HG03432 (cell line): Measurements from ENCODE around the gene MS4A4E.
"Not testable (repeated sequence)": the region's sequence is repeated elsewhere in the genome, so short reads cannot be mapped to it uniquely, and the experiment has no call there.

Experiments used
- ATAC-seq: cut with Tn5 transposase; IDR thresholded peaks from one replicate; pipeline ENCODE4 v1.9.1; 2021; ENCODE audit warnings: mild to moderate bottlenecking, moderate library complexity; ENCODE audit not compliant: unreplicated experiment

MS4A4E gene

DNA sequence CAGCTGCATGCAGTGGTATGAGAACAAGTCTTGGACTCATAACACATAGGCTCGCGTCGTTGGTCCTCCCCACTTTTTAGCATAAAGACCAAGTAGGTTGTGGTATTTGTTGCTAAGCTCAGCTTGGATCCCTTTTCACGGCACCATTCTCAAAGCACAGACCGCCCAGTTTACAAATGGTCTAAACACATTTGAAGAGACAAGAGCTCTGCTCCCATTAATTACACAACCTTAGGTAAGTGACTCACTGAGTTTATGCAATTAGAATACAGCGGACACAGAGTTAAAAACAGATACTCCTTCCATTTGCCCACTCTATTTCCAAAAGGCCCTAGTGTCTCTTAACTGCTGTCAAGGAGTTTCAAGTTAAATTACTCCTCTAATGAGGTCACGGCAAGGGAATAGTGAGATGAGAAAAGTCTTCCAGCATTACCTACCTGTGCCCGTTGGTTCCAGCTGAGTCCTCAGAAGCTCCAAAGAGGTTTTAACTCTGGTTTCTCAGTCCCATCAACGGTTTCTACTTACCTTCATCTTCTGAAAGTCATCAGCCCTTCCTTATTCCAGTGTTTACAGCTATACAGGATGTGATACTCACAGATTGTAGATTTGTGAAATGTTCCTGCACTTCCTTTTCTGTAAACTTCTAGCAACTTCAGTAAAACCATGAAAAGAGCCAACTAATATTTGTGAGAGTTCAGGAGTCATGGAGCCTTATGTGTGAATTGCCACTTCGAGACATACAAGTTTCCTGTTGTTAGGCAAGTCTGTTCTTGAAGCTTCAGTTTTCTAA is 60.2 kb downstream of the MS4A4E start, which contains the start of gene MS4A6A:
Gene MS4A6A, minus strand, starts transcription at position 543 of the 790 bp plus-strand sequence. CDS start 1,356 bp downstream, outside the sequence.
- ATAC-seq: no peak

DNA sequence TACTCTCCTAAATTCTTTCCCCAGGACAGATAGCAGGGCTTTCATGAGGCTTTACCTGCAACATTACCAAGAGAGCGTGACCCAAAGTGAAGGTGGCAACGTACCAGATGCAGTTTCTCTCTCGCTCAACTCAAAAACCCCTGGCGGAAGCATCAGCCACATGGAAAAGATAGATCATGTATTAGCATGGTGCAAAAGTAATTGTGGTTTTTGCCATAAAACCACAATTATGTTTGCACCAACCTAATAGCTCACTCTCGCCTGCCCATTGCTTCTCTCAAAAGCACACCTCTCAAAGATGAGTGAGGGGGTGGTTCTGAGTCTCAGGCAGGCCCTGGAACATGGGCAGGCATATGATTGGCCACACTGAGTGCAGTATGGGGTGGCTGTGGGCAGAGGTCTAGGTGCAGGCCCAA is 67.1 kb downstream of the MS4A4E start:
- peak; percentile 69 for ATAC-seq

DNA sequence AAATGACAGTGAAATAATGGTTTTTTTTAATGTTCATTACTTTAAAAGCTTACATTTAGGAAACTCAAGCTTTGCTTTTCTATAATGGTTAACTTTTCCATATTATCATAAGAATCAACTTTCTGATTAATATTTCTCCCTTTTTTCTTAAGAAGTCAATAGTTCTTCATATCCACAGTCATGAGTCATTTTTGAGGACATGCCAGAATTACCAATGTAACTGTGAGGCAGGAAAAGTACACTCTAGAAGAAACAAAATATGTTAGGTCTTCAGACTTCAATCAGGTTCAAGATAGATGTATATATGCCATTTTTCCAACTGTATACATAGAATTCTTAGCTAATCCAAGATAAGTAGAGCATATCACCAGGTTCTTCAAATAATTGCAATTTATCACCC is 70.9 kb downstream of the MS4A4E start:
- no peak for ATAC-seq

DNA sequence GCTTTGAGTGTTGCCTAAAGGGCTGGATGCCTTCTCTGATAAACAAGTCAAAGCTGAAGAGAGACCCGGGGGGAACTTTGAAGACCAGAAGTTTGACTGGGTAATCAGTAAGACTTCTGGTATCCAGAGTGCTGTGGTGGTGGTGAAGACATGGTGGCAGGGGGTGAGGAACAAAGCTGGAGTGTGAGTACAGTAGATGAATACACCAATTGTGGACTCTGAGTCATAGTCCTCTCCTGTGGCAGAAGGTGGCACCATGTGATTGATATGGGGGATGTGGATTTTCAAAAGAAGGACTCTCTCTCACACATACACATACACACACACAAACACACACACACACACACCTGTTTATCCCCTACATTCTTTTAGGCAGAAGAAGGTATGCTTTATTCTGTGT is 72.4 kb downstream of the MS4A4E start:
- no peak for ATAC-seq

DNA sequence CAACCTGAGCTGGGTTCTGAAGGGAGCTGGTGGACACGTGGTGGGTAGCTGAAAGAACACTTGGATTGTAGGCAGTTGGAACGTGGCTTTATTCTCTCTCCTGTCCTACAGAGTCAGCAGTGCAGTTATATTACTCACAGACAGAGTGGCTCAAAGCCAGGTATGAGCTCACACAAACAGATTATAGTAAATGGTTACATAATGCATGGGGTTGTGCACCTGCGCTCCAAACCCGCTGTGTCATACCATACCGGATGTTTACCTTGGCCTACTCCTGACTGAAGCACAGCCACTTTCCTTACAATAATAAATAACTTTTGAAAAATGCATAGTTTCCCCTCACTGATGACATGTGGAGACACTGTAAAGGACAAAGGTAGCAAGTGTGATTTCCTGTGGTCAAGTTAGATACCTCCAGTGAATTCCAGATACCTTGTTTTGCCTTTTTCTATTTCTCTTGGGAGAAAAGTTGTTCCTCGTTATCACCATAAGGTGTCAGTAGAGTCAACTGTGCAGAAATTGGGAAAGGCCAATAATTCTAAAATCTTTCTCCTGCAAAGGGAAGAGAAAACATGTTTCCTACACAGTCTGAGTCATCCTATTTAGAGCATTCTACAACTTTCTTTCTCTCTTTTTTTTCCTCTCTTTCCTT is 73.5 kb downstream of the MS4A4E start:
- ATAC-seq: no peak

DNA sequence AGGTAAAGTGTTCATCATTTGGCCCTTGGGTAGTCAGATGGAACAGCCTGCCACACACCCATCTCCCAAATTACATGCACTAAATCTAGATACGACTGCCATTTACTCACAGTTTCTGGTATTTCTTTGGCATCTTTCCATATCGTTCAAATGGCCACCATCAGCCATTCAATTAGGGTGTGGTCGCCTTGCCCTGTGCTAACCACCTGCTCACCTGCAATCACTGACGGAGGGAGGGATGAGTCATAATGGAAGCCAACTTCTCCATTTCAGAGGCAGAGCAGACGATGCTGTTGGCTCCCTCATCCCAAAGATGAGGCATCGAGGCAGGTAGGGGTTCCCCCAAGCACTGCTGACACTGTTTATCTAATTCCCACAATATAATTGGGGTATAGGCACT is 74.6 kb downstream of the MS4A4E start:
- no peak for ATAC-seq

DNA sequence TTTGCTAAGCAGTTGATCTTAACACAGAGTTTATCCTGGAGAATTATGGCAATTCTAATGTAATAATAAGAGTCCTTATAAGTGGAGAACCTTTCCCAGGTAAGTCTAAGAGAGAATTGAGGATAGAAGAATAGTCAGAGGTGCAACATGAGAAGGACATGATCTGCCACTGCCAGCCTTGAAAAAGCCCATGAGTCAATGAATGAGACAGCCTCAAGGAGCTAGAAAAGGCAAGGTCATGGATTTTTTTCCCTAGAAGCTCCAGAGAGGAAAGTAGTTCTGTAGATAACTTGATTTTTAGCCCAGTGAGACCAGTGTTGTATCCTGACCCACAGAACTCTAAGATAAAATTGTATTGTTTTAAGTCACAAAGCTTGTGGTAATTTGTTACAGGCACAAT is 77.0 kb downstream of the MS4A4E start:
- no peak for ATAC-seq

DNA sequence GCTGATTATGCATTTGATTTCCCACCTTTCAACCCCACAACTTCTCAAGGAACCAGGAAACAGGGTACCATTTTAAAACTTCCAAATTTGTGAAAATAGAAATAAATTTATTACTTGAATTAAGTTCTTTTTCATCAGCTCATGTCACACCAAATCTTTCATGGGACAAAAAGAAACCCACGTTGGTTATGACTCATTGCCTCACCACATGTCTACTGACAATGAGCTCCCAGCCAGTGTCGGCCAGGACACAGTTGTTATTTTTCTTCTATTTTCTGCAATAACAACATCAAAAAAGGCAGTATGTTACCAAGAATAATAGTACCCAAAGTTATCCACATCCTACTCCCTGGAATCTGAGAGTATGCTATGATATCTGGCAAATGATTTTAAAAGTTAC is 77.4 kb downstream of the MS4A4E start:
- ATAC-seq: no peak

DNA sequence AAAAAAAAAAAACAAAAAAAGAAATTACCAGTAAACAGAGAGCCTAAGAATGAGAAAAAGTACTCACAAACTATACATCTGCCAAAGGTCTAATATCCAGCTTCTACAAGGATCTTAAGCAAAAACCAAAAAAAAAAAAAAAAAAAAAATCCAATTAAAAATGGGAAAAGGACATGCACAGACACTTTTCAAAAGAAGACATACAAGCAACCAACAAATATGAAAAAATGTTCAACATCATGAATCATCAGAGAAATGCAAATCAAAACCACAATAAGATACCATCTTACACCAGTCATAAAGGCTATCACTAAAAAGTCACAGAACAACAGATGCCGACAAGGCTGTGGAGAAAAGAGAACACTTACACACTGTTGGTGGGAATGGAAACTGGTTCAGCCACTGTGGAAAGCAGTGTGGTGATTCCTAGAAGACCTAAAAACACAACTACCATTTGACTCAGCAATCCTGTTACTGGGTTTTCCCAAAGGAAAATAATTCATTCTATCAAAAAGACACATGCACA is 78.3 kb downstream of the MS4A4E start:
- ATAC-seq: no peak

DNA sequence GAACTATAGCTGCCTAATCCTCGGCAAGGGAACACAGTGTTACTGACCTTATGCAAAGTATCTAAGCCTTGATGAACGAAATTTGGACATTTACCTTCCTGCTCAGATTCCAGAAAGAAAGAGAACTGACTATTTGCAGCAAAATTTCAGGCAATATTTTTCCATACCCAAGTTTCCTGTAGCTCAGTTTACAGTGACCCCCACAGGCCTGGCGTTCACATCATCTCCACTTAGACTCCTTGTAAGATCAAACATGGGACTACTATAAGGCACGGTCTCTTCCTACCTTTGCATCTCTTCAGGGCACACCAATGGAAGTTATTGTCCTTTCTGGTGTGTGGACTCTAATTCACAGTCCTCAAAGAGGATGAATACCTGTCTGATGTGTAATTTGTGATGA is 81.2 kb downstream of the MS4A4E start:
- ATAC-seq: no peak

DNA sequence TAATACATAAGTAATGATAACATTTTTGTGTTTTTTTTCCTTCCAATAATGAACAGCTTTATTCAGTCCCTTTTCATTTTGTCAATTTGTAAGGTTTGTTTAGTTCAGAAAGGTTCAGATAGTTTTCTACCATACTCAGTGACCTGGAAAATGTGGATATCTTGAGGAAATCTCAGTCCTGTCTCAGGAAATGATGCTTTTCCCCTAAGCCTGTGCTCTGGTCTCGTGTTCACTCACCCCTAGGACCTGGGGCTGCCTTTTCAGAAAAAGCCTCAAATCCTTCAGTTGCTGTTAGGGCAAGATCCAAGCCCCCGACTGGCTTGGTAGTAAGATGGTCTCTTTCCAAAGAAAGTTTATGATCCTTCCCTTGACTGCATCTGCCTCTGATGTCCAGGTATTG is 81.8 kb downstream of the MS4A4E start:
- no peak for ATAC-seq

DNA sequence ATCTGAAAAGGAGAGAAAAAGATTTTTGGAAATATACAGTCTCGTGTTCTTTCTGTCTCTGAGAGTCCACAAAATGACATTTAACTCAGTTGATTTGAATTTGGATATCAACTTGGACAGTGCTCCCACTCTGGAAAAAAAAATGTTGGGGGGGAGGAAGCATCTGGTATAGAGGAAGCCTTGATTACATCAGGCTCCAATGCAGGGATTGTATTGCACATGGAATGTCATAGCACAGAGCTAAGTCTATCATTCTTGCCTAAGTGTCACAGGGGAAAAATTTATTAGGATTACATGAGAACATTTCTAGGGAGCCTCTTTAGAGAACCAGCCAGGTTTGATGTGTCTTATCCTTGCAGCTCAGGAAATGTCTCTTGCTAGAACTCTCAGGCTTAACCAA is 83.1 kb downstream of the MS4A4E start:
- no peak for ATAC-seq

DNA sequence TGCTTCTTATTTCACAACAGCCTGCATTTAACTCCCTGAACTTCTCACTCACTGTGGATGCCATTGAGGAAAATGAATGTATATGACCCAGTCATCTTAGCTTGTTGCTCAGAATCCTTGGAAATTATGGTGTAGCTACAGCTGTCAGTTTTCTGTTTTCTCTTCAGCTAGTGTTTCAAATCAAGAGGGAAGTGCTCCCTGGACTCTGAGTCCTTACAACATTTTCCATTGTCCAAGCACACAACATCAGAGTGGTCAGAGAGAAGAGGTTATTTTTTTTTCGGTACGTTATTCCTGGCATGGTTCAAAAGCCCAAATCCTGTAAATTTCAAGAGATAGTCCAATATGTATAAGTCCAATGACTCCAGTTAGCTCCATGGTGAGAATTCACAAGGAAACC is 83.7 kb downstream of the MS4A4E start:
- no peak for ATAC-seq

DNA sequence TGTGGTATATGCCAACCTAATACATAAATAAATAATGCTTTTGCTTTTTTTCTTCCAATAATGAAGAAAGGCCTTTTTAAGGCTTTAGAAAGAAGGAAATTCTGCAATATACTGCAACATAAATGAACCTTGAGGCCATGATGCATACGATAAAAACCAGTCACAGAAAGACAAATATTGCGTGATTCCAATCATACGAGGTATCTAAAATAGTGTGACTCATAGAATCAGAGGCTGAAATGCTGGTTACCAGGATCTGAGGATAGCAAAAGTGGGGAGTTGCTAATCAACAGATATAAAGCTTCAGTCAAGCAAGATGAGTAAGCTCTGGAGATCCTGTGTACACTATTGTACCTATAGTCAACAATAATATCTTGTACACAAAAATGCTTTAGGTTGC is 84.3 kb downstream of the MS4A4E start:
- ATAC-seq: no peak

DNA sequence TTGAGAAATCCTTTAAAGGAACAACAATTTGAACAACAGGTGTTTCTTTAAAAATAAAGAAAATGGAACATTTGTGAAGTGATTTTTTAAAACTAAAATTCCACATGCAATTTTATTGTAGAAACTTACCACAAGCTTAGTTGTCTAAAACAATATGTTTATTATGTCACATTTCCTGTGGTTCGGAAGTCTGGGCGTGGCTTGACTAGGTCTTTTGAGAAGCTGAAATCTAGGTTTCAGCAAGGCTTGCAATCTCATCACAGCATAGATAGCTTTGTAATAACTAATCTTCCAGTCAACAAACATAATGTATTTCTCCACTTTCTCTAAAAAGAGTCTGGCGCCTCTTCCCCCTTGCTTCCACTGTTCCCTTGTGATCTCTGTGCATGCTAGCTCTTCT is 87.0 kb downstream of the MS4A4E start:
- ATAC-seq: no peak

DNA sequence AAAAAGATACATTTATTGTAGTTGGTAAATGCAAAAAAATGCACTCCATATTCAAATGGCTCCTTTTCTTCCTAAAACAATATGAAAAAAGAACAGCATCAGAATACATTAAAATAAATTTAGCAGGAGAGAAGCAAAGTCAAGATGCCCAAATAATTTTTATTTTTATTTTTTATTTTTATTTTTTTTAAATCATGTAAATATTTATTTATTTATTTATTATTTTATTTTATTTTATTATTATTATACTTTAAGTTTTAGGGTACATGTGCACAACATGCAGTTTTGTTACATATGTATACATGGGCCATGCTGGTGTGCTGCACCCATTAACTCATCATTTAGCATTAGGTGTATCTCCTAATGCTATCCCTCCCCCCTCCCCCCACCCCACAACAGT is 90.2 kb downstream of the MS4A4E start:
- not testable (repeated sequence) for ATAC-seq

DNA sequence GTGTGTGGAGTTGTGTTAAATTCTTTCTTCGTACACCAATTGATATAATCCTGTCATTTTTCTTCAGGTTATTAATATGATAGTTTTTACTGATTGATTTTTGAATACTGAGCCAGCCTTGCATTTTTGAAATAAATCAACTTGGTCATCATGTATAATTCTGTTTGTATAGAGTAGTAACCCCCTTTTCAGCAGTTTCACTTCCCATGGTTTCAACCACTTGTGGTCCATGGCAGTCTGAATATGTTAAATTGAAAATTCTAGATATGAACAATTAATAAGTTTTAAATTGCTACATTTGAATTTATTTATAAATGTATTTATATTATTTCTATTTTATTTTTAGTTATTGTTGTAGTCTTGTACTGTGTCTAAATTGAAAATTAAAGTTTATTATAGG is 92.7 kb downstream of the MS4A4E start:
- ATAC-seq: no peak
